ENCODE measurements around the gene ZNF324.

ZNF324 gene

GRCh38 chr19:58521651-58522050 is 54.8 kb downstream of the ZNF324 start:
- ChIA-PET POLR2A (no interaction called here), CTCF (interaction anchor here (2.0 to 5.9 kb wide), 7 partner anchors 8 to 60 kb away, joined by 9 to 60 read pairs (median 30); partner anchors contain the start of genes TRIM28 and UBE2M)
- TF ChIP-seq, protein P1, sequence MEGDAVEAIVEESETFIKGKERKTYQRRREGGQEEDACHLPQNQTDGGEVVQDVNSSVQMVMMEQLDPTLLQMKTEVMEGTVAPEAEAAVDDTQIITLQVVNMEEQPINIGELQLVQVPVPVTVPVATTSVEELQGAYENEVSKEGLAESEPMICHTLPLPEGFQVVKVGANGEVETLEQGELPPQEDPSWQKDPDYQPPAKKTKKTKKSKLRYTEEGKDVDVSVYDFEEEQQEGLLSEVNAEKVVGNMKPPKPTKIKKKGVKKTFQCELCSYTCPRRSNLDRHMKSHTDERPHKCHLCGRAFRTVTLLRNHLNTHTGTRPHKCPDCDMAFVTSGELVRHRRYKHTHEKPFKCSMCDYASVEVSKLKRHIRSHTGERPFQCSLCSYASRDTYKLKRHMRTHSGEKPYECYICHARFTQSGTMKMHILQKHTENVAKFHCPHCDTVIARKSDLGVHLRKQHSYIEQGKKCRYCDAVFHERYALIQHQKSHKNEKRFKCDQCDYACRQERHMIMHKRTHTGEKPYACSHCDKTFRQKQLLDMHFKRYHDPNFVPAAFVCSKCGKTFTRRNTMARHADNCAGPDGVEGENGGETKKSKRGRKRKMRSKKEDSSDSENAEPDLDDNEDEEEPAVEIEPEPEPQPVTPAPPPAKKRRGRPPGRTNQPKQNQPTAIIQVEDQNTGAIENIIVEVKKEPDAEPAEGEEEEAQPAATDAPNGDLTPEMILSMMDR (IDR thresholded peaks at IDR 0.05; ENCODE audit: control extremely low read depth, extremely low read depth, low read depth, missing control alignments), result no peak
- DNase-seq (ENCODE audit: extremely low spot score), result no peak

GRCh38 chr19:58522709-58523108 is 55.8 kb downstream of the ZNF324 start:
- CTCF ChIA-PET, result interaction anchor here (1.0 to 2.0 kb wide), 2 partner anchors 9 to 59 kb away, joined by 3 to 9 read pairs; no protein-coding TSS in a partner anchor
- POLR2A ChIA-PET, result interaction anchor here (0.7 kb wide), 1 partner anchor 25 kb away, joined by 5 read pairs; no protein-coding TSS in a partner anchor
- DNase-seq (ENCODE audit: extremely low spot score), result no peak
- TF ChIP-seq, protein P1 (IDR thresholded peaks at IDR 0.05; ENCODE audit: control extremely low read depth, extremely low read depth, low read depth, missing control alignments), result no peak

Data from GM10248 (cell line).